GM19452 (cell line): ENCODE data around the gene RTN3.
A peak's percentile ranks its signal among the peaks of the same experiment; 100 is the strongest.
"Not testable (repeated sequence)": the region's sequence is repeated elsewhere in the genome, so short reads cannot be mapped to it uniquely, and the experiment has no call there.

Experiments used
- ATAC-seq: cut with Tn5 transposase; IDR thresholded peaks from one replicate; pipeline ENCODE4 v1.9.1; 2021; ENCODE audit not compliant: unreplicated experiment

The RTN3 gene

DNA sequence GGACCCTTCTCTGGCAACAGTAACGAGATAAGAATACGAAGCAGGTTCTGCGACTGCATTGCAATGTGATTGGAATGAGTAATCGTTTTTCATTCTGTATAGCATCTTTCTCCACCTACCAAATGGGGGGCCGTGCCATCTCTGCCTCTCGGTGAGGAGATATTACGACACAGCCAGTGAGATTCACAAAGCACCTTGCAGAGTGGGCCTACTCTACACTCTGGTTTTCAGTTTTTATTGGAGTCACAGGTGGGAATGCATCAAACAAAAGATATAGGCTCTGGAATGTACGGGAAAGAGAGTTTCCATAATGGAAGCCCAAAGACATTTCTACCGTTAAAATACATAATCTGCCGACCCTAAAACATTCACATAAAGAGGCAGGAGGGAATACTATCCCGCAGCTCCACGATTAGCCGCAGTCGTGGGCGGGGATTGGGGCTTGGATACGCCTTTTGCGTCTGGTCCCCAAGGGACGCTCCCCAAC is 423 bp upstream of the RTN3 start:
- no peak for ATAC-seq

DNA sequence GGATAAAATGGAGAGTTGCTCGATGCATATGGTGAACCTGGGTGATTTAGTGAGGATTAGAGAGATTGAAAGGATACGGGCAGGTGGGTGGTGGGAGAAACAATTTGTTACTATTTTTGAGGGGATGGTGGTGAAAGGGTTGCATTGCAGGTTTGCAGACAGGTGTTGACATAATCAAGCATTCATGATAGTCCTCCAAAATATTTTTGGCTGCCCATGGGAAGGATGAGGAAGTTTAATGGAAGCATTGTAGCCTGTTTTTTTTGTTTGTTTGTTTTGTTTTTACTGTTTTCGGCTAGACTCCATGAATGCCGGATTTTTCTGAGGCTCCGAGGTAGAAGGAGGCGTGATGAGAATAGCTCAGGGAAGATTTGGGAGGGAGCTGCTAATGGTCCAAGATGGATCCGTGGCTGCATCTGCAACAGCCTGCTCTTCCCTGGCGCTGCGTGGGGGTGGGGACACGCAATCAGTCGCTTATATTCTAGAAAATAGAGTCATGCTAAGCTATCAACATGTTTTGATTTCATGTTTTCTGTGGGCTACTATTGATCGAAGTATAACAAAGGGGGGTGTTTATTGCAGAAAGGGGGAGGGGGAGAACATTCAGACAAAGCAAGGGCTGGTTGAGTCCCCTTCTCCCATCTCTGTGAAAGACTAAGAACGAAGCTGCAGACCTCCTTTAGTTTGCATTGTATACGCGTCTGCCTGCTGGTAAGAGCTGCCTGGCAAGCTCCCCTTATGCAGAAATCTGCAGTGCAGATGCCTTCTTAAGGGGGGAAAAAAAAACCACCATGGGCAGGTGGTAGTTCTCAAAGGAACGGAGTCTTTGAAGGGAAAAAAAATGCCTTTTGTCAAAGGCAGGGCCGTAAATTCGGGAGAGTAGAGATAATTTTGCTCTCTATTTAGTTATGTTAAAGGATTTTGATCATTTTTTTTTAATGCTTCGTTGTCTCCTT is 1.0 kb downstream of the RTN3 start:
- ATAC-seq: peak; percentile 3

DNA sequence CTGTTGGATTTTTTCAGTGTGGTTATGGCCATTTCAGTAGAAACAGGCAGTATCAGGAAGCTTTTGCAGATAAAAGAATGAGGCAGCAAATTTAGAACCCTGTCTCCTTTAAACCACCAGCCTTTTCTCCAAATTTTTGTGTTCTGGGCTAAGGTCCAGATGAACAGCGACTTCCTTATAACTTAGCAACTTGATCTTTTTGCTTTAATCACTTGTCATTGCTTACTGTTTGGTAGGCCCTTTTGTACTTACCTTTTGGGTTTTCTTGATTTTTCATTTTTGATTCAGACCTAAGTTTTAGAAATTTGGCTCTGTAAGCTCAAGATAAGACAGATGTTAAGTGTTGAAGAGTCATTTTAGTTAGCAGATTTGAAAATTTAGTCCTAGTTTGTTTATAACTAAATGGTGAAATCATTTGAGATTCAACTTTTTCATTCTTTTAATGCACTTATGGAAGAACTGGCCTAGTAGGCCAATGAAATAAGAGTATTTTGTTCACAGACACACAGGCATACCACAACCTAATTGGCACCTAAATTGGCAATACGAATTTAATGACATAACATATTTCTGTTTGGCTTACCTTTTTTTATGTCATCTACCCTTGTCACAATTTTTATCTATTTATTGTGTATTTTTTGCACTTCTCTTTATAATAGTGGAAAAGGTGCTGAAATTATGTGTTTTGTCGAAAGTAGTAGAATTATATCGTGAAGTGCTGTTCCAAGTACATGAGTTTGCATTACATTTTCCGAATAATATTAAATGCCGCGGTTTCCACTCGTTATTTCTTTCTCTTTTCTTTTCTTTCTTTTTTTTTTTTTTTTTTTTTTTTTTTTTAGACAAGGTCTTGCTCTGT is 2.1 kb downstream of the RTN3 start:
- ATAC-seq: no peak

DNA sequence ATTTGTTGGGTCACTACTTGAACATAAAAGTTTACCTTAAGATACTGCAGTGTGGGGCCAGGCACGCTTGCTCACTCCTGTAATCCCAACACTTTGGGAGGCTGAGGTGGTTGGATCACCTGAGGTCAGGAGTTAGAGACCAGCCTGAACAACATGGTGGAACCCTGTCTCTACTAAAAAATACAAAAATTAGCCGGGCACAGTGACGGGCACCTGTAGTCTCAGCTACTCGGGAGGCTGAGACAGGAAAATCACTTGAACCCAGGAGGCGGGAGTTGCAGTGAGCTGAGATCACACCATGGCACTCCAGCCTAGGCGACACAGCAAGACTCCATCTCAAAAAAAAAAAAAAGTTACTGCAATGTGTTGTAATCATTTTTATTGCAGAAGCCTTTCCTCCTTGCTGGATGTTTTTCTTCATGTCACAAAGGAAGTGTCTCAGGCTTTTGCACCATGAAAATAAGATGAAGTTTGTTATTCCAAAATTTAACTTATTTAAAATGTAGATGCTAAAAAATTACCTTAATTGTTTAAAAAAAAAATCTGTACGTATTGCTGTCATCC is 3.9 kb downstream of the RTN3 start:
- not testable (repeated sequence) for ATAC-seq

DNA sequence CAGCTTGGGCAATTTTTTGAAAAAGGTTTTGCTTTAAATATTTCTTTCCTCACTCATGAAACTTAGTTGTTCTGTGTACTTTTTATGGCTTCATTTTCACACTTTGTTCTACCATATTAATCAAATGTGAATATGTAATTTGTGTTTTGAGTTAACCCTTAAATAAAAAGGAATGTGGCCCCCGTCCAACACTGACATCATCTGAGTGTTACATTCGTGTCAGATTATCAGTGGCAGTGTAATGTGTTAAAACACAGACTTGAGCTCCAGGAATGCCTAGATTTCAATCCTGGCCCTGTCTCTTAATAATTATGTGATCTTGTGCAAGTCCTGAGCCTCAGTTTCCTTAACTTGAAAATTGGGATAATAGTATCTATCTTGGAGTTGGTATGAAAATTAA is 5.6 kb downstream of the RTN3 start:
- no peak for ATAC-seq

DNA sequence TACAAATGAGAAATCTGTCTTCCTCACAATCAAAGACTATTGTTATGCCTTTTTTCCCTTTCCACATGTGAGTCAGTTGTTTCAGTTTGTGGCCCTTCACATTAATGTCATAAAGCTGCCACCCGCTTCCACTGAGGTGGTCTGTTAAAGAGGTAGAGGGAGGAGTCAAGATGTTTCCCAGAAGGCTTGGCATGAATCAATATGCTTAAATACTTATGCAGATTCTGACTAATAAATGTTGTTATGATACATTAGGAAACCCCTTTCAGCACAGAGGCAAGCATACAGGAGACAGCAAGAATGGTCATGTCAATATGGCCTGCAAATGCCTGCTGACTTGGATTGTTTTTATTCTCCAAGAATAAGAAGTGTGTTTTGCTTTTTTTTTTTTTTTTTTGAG is 6.5 kb downstream of the RTN3 start:
- no peak for ATAC-seq

DNA sequence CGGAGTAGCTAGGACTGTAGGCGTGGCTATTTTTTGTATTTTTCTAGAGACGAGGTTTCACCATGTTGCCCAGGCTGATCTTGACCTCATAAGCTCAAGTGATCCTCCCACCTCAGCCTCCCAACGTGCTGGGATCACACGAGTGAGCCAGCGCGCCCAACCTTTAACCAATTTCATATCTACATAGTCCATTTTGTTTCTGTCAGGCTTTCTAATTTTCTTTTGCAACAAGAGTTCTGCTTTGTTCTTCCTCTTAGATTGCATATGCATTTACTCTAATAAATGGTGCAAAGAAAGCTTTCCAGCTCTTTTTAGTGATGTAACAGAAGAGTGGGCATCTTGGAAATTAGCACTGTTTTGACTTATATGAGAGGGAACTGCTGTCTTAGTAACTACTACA is 13.3 kb downstream of the RTN3 start:
- no peak for ATAC-seq

DNA sequence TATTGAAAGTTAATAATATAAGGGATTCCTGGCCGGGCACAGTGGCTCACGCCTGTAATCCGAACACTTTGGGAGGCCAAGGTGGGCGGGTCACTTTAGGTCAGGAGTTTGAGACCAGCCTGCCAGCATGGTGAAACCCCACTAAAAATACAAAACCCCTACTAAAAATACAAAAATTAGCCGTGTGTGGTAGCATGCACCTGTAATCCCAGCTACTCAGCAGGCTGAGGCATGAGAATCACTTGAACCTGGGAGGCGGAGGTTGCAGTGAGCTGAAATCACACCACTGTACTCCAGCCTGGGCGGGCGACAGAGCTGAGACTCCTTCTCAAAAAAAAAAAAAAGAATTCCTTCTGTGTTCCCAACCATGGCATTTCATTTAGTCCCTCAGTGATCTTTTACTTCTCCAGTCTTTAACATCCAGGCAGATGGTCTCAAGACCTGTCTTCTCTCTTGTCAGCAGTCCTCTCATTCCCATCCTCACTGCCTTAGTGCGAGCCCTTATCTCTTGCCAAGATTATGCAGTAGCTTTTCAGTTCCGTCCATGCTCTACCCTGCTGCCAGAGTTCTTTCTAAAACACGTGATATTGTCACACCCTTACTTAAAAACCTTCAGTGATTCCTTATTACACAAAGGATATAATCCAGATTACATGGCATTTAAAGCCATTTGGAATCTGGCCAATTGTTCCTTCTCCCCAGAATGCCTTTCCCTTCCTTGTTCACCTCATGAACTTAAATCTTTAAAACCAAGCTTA is 17.9 kb downstream of the RTN3 start:
- ATAC-seq: no peak

DNA sequence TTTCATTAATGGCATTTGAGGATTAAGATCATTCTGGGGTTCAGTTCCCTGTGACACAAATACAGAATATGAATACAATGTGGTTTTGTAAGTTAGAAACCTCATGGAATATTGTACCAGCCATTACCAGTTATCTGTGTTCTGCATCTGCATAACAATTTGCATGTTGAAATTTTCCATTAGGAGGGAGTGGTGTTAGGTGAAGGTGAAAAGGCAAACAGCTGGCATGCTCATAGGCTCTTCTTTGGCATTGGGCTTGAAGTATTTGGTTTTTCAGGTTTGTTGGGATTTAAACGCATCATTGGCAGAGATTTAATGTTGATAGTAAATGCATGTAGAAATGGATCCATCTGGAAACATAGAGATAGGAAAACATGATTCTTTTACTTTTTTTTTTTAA is 18.6 kb downstream of the RTN3 start:
- ATAC-seq: no peak

DNA sequence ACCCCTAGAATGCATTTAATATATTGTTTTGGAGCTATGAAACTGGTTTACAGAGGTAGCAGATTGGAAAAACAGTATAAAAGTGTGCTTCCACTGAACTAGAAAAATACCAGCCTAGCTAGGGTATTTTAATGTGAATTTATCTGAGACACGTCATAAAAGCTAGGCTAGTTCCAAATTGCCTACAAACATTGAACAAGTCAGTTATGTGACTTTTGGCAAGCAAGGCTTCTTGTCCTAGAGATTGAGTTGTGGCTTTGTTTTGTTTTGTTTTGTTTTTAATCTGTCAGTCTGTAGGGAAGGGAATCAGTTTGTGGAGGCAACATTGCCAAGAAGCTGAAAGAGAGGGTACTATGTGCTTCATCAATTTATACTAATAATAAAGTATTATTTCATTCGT is 24.2 kb downstream of the RTN3 start:
- no peak for ATAC-seq

DNA sequence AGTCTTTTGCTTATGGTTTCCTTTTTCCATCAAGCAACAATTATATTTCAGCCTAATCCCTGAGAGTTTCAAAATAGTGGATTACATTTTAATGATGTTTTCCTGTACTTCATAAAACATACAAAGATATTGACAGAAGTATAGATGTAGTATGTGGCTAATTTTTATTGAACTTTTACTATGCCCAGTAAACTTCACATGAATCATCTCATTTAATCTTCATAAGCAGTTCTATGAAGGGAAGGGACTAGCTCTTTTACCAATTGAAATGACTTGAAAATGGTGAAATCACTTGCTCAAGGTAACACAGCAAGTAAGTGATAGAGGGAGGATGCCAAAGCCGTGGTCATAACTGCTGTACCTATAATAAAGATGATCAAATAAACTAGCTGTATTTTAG is 27.5 kb downstream of the RTN3 start:
- no peak for ATAC-seq

DNA sequence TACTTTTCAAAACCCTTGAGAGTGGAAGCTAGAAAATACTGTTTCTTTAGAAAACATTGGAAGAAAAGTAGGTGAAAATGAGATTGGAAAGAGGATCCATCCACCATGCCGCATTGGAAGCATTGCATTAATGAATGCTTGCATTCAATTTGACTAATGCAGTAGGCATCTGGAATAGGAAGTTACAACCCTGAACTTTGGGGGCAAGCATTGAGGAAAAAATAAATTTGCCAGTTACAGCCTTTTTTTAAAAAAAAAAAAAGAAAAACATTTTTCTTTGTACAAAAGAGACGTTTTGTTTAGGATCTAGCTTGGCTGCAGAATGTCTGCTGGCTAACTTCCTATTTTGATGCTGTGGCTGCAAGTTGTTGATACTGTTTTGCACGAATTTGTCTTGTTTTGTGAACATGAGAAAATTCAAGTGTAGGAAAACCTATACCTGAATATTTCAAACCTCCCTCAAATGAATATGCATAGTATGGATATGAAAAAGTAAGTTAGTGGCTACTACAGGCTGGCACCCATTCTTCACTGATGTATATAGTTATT is 28.1 kb downstream of the RTN3 start:
- no peak for ATAC-seq

DNA sequence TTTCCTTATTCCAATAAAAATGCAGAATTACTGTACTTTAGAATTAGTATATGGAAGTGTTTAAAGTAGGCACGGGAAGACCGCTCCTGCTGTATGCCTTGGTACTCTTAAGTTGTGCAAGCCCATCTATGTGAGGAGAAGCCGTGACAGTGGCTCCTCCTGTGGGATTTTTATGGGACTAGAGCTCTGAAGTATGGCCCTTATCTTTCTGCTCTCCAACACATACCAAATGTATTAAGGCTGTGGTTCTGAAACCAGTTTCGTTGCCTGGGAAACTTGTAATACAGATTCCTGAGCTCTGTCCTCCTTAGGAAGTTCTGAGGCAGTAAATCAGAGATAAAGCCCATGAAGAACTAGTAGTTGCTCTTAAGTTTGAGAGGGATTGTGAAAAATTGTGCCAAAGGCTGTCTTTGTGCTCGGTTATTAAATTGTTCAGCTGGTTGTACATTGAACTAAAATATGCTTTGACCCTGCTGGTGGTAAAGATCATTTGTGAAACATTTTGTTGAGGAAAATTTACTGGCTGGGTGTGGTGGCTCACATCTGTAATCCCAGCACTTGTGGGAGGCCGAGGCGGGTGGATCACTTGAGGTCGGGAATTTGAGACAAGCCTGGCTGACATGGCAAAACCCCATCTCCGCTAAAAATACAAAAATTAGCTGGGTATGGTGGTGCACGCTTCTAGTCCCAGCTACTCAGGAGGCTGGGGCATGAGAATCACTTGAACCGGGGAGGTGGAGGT is 29.3 kb downstream of the RTN3 start:
- no peak for ATAC-seq

DNA sequence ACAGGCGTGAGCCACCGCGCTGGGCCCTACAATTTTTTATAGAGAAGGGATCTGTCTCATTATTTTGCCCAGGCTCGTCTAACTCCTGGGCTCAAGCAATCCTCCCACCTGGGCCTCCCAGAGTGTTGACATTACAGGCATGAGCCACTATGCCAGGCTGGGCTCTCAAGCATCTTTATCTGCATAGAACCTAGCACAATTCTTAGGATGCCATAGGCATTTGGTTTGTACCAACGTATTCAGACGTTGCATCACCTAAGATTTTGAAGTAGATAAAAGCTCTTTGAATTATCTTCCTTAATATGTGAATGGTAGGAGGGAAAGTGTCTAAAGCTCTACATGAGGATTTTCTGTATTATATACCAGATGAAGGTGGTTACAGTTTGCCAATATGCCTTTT is 30.5 kb downstream of the RTN3 start:
- ATAC-seq: no peak

DNA sequence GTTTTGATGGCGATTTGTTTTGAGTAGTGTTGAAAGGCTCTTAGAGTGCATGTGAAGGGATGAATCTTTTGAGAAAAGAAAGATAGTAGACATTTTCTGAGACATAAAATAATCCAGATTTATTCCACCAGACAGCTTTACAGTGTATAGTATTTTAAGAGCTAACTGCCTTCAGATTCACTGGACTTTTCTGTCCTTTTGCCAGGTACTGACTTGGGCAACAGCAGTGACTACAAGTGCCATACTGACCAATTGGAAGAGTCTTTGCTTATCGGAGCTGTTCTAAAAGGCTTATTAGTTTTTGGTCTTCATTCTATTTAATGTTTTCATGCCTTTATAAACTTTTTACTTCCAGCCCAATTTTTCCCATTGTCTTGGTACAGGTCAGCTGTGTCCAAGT is 32.5 kb downstream of the RTN3 start:
- ATAC-seq: no peak

DNA sequence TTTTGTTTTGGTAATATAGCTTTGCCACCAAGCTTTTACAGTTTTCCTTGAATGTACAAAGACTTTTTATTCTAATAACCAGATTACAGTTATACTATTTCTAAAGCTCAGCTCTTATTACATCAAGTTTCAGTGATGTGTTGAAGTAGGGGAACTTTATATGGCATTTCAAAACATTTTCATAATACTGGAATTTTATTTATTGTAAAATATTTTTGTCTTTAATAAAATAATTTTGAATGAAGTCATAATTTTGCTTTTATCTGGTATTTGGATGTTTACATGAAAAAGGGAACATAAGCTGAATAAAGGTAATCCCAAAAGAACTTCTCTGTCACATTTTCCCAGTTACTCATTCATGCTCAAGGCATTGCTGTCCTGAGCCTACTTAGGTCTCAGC is 34.7 kb downstream of the RTN3 start:
- no peak for ATAC-seq

DNA sequence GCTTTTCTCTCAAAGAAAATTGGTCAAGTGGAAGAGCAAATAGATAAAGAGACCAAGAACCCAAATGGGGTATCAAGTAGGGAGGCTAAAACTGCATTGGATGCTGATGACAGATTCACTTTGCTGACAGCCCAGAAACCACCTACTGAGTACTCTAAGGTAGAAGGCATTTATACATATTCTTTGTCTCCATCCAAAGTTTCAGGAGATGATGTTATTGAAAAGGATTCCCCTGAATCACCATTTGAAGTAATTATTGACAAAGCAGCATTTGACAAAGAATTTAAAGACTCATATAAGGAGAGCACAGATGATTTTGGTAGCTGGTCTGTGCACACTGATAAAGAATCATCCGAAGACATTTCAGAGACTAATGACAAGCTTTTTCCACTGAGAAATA is 37.7 kb downstream of the RTN3 start:
- no peak for ATAC-seq

DNA sequence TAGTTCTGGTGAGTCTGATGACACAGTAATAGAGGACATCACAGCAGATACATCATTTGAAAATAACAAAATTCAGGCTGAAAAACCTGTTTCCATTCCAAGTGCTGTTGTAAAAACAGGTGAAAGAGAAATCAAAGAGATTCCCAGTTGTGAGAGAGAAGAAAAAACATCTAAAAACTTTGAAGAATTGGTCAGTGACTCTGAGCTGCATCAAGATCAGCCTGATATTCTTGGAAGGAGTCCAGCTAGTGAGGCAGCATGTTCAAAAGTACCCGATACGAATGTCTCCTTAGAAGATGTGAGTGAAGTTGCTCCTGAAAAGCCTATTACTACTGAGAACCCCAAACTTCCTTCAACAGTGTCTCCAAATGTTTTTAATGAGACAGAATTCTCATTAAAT is 38.7 kb downstream of the RTN3 start:
- ATAC-seq: no peak

DNA sequence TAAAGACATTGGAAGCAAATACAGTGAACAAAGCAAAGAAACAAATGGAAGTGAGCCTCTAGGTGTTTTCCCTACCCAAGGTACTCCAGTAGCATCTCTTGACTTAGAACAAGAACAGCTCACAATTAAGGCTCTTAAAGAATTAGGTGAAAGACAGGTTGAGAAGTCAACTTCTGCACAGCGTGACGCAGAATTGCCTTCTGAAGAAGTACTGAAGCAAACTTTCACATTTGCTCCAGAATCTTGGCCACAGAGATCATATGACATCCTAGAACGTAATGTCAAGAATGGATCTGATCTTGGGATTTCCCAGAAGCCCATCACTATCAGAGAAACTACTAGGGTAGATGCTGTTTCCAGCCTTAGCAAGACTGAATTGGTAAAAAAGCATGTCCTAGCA is 39.3 kb downstream of the RTN3 start:
- no peak for ATAC-seq

DNA sequence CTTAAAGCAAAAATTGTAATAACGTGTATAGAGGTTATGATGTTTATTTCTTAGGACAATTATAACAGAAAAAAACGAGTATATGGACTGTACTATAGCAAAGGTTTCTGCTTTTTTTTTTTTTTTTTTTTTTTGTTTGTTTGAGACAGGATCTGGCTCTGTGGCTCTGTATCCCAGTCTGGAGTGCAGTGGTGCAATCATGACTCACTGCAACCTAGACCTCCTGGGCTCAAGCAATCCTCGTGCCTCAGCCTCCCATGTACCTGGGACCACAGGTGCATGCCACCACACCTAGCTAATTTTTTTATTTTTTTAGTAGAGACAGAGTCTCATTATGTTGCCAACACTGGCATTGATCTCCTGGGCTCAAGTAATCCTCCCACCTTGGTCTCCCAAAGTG is 48.0 kb downstream of the RTN3 start:
- no peak for ATAC-seq
